Fibroblast of villous mesenchyme (primary cell): ENCODE data around the gene ABLIM1. TPM values are rescaled to one million over a fixed set of nuclear protein-coding genes. Genes with fewer than 3 reads are reported as not detected.

Experiments
- DNase-seq: peaks from one replicate; pipeline ENCODE4 v3.0.0-alpha.2; 2010; ENCODE audit warnings: low read depth
- H3K4me3 ChIP-seq: 2 replicates; pipeline ENCODE4 v1.5.1; 2011; ENCODE audit warnings: low read depth, mild to moderate bottlenecking, low read length
- total RNA-seq: library from RNA; depleted of rRNA; stranded (reverse); fragments of >200 nt; gene quantifications from 2 replicates; pipeline ENCODE4 v1.2.3, GENCODE V29; 2012
- TF ChIP-seq, protein P1 (sequence below): IDR thresholded peaks from 2 replicates; pipeline ENCODE4 v1.5.1; 2012; ENCODE audit warnings: low read depth, mild to moderate bottlenecking, low read length; ENCODE audit not compliant: insufficient read depth

The ABLIM1 gene
- total RNA-seq, 1 donor: 18.6 TPM

GRCh38 chr10:114561008-114561523 lies 97.0 kb downstream of the ABLIM1 start:
- H3K4me3 ChIP-seq: no peak overlapping the region
- DNase-seq: no peak
- TF ChIP-seq, protein P1, sequence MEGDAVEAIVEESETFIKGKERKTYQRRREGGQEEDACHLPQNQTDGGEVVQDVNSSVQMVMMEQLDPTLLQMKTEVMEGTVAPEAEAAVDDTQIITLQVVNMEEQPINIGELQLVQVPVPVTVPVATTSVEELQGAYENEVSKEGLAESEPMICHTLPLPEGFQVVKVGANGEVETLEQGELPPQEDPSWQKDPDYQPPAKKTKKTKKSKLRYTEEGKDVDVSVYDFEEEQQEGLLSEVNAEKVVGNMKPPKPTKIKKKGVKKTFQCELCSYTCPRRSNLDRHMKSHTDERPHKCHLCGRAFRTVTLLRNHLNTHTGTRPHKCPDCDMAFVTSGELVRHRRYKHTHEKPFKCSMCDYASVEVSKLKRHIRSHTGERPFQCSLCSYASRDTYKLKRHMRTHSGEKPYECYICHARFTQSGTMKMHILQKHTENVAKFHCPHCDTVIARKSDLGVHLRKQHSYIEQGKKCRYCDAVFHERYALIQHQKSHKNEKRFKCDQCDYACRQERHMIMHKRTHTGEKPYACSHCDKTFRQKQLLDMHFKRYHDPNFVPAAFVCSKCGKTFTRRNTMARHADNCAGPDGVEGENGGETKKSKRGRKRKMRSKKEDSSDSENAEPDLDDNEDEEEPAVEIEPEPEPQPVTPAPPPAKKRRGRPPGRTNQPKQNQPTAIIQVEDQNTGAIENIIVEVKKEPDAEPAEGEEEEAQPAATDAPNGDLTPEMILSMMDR: no peak

- H3K4me3 ChIP-seq: no peak overlapping the region
- TF ChIP-seq, protein P1: no peak
- no peak for DNase-seq
Observed at GRCh38 chr10:114560144-114560543, 97.9 kb downstream of the ABLIM1 start.

DNA sequence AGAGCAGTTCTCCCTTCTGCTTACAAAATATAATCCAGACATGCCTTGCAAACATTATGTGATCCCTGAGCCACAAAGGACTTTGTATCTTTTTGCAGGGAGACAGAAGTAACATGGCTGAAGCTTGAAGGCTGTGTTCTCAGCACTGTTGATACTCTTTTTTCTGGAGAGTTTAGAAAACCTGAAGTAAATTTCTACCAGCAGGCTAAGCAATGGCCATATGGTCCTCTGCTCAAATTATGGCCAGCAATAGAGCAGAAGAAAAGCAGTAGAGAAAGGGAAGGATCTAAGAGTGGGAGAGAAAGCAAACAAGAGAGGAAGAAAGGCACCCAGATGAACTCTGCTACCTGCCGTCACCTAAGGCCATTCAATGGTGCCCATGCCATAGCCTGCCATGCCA lies 98.4 kb downstream of the ABLIM1 start:
- H3K4me3 ChIP-seq: no peak overlapping the region
- TF ChIP-seq, protein P1: no peak
- DNase-seq: no peak

DNA sequence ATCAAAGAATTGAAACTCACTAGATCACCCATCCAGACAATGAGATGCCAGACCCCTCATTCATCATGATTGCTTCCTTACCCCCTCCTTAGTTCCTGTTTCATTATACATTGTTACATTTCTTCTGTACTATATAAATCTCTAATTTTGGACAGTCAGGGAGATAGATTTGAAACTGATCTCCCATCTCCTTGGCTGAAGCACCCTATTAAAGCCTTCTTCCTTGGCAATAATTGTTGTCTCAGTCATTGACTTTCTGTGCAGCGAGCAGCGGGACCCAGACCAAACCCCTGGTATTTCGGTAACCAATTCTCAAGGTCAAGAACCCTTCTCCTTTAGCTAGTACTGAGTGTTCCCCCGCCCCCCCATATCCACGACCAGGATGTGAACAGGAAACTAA lies 100.2 kb downstream of the ABLIM1 start:
- TF ChIP-seq, protein P1: no peak
- no peak overlapping the region for H3K4me3 ChIP-seq
- DNase-seq: no peak

GRCh38 chr10:114556236-114557122 lies 101.6 kb downstream of the ABLIM1 start:
- DNase-seq: no peak
- TF ChIP-seq, protein P1: no peak
- H3K4me3 ChIP-seq: no peak overlapping the region

DNA sequence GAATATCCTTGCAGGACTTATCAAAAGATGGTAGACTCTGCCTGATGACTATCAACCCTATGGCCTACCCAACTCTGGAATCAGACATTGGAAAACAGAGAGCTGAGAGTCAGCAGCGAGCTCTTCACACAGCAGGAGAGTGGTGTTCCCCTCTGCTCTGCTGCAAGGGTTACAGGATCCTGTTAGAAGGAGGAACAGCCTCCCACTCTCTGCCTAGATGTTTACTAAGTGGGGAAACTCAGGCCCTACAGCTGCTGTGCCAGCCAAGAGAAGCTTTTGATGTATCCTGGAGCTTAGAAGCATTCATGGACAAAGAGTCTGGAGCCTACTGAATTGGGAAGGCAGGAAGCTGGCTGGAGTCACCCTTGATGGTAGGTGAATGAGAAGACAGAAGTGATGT lies 104.6 kb downstream of the ABLIM1 start:
- DNase-seq: no peak
- no peak overlapping the region for H3K4me3 ChIP-seq
- TF ChIP-seq, protein P1: no peak

DNA sequence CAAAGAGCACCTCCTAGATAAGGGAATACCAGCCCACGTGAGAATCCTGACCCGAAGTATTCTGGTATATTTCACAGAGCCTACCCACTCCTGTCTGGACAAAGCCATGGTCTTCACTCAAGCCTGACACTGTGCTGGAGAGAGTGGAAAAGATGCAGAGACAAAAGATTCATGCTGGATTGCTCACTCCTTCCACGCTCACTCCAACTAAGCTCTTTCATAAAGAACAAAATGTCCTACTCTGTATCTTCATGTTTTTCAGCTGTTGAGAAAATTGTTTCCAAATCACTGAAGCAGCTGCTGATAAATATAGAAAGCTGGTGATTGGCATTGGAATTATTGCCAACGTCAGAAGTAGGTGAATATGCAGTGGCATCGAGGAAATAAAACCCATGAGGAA lies 106.0 kb downstream of the ABLIM1 start:
- H3K4me3 ChIP-seq: no peak overlapping the region
- TF ChIP-seq, protein P1: no peak
- no peak for DNase-seq
